IMR-90 (cell line): ENCODE data around the gene AANAT. TPM values are rescaled to one million over a fixed set of nuclear protein-coding genes. Genes with fewer than 3 reads are reported as not detected.

ENCODE experiments used
- ATAC-seq: fragments of 200-7000 bp; cut with Tn5 transposase; 2 replicates; pipeline ENCODE4 v1.9.1; 2020; ENCODE audit warnings: low read depth, mild to moderate bottlenecking, moderate library complexity
- BruUV-seq: library from RNA; stranded (reverse); fragments of 400-500 nt; replicated peaks from 2 replicates; lab custom pipeline; 2021; lab: Mats Ljungman, UMichigan
- CTCF ChIA-PET: fragments of 300-600 bp; formaldehyde crosslinking; extraction: SDS; loops from one replicate; lab custom pipeline; 2021; ENCODE audit warnings: antibody characterized with exemption; lab: Yijun Ruan, JAX
- POLR2A ChIA-PET: fragments of 300-600 bp; sonication (Branson Sonifier 250); formaldehyde crosslinking; loops from one replicate; lab custom pipeline; 2022; ENCODE audit warnings: antibody characterized with exemption; ENCODE audit not compliant: unreplicated experiment; lab: Charles Lee
- DNase-seq: peaks from one replicate; pipeline ENCODE4 v3.0.0; 2013
- H2AFZ ChIP-seq: replicated peaks from 2 replicates; pipeline ENCODE3; 2013; ENCODE audit warnings: low read length, mild to moderate bottlenecking; ENCODE audit not compliant: poor library complexity
- H2AK5ac ChIP-seq: 2 replicates; pipeline ENCODE4 v1.6.1; 2013; ENCODE audit warnings: low read depth, low read length, inconsistent platforms
- H2AK9ac ChIP-seq: replicated peaks from 2 replicates; pipeline ENCODE3; 2013; ENCODE audit warnings: mild to moderate bottlenecking, low read depth, low read length, moderate library complexity; ENCODE audit not compliant: poor library complexity
- H2BK120ac ChIP-seq: 2 replicates; pipeline ENCODE4 v1.6.1; 2013; ENCODE audit warnings: low read depth, low read length, inconsistent platforms
- H2BK15ac ChIP-seq: 3 replicates; pipeline ENCODE4 v1.6.1; 2013; ENCODE audit warnings: low read depth, low read length, inconsistent platforms
- H2BK20ac ChIP-seq: 2 replicates; pipeline ENCODE4 v1.6.1; 2013; ENCODE audit warnings: low read depth, mild to moderate bottlenecking, inconsistent platforms, low read length, moderate library complexity
- H2BK5ac ChIP-seq: 2 replicates; pipeline ENCODE4 v1.6.1; 2013; ENCODE audit warnings: mild to moderate bottlenecking, low read depth, low read length, inconsistent platforms; ENCODE audit not compliant: poor library complexity, severe bottlenecking
- H3K14ac ChIP-seq: replicated peaks from 2 replicates; pipeline ENCODE4 v1.6.1; 2013; ENCODE audit warnings: low read depth, low read length, inconsistent platforms
- H3K18ac ChIP-seq: 2 replicates; pipeline ENCODE4 v1.6.1; 2013; ENCODE audit warnings: low read depth, low read length, control low read depth
- H3K23ac ChIP-seq: 2 replicates; pipeline ENCODE4 v1.6.1; 2013; ENCODE audit warnings: low read depth, low read length, inconsistent platforms
- H3K27ac ChIP-seq: 2 replicates; pipeline ENCODE4 v1.5.1; 2013; ENCODE audit warnings: mild to moderate bottlenecking, control low read depth, low read length; ENCODE audit not compliant: insufficient read depth
- H3K27me3 ChIP-seq: 2 replicates; pipeline ENCODE4 v1.6.1; 2013; ENCODE audit warnings: low read length; ENCODE audit not compliant: control insufficient read depth, insufficient read depth
- H3K36me3 ChIP-seq: 2 replicates; pipeline ENCODE4 v1.6.1; 2013; ENCODE audit warnings: low read length, mixed read lengths; ENCODE audit not compliant: control insufficient read depth, insufficient read depth
- H3K4ac ChIP-seq: 2 replicates; pipeline ENCODE4 v1.6.1; 2013; ENCODE audit warnings: low read depth, low read length, inconsistent platforms
- H3K4me1 ChIP-seq: 2 replicates; pipeline ENCODE4 v1.6.1; 2013; ENCODE audit warnings: low read length, mixed read lengths; ENCODE audit not compliant: control insufficient read depth, insufficient read depth
- H3K4me2 ChIP-seq: 2 replicates; pipeline ENCODE4 v1.6.1; 2013; ENCODE audit warnings: low read depth, mild to moderate bottlenecking, control low read depth, low read length, moderate library complexity
- H3K4me3 ChIP-seq: 2 replicates; pipeline ENCODE4 v1.5.1; 2013; ENCODE audit warnings: low read depth, mild to moderate bottlenecking, control low read depth, low read length, moderate library complexity; ENCODE audit not compliant: insufficient read depth
- H3K56ac ChIP-seq: 2 replicates; pipeline ENCODE4 v1.6.1; 2013; ENCODE audit warnings: low read length, inconsistent platforms; ENCODE audit not compliant: insufficient read depth; ENCODE audit errors: extremely low read depth
- H3K79me1 ChIP-seq, 2 experiments: 2 replicates each; pipeline ENCODE4 v1.6.1; 2013; ENCODE audit warnings: low read length in 2 of 2, inconsistent platforms in 1 of 2, low read depth in 1 of 2
- H3K9ac ChIP-seq: 2 replicates; pipeline ENCODE4 v1.6.1; 2013; ENCODE audit warnings: low read depth, low read length, control low read depth
- H3K9me1 ChIP-seq: 2 replicates; pipeline ENCODE4 v1.6.1; 2013; ENCODE audit warnings: low read length, inconsistent platforms; ENCODE audit not compliant: insufficient read depth
- H3K9me3 ChIP-seq: 2 replicates; pipeline ENCODE4 v1.6.1; 2013; ENCODE audit warnings: low read length; ENCODE audit not compliant: control insufficient read depth, insufficient read depth
- H4K20me1 ChIP-seq: 2 replicates; pipeline ENCODE4 v1.6.1; 2013; ENCODE audit warnings: low read length, inconsistent platforms; ENCODE audit not compliant: insufficient read depth
- H4K5ac ChIP-seq: 2 replicates; pipeline ENCODE4 v1.6.1; 2013; ENCODE audit warnings: mild to moderate bottlenecking, low read depth, low read length, control low read depth
- H4K8ac ChIP-seq, 2 experiments: 2 replicates each; pipeline ENCODE4 v1.6.1; 2013; ENCODE audit warnings: low read depth in 2 of 2, low read length in 2 of 2, control low read depth in 1 of 2, inconsistent platforms in 1 of 2
- H4K91ac ChIP-seq: 2 replicates; pipeline ENCODE4 v1.6.1; 2013; ENCODE audit warnings: low read depth, low read length, inconsistent platforms; ENCODE audit not compliant: insufficient read depth
- MAZ ChIP-seq: IDR thresholded peaks from 2 replicates; pipeline ENCODE4 v1.6.1; 2012; ENCODE audit warnings: low read depth, mild to moderate bottlenecking, low read length, improper control_type of control experiment, moderate library complexity, borderline replicate concordance
- WGBS, 2 experiments: methylation state at CpG; one replicate each; pipeline versions ENCODE4 v1.1.5 to v1.1.7; 2013; ENCODE audit warnings: missing lambda C conversion rate in 2 of 2; ENCODE audit not compliant: insufficient read length in 1 of 2; ENCODE audit errors: extremely low coverage in 2 of 2; 5-methylcytosine and 5-hydroxymethylcytosine counted together
- dilution Hi-C: fragments of 300-500 bp; cut with HindIII; formaldehyde crosslinking; loops from one replicate; pipeline ENCODE4 v1.14.3; 2018; ENCODE audit warnings: low sequenced_read_pairs; ENCODE audit not compliant: unreplicated experiment
- in situ Hi-C: fragments of 300-500 bp; cut with MboI; formaldehyde crosslinking; loops from 3 replicates; pipeline ENCODE4 v1.14.3; 2019; ENCODE audit warnings: low sequenced_read_pairs, inconsistent platforms, mixed read lengths
- intact Hi-C: fragments of 100-400 bp; cut with micrococcal nuclease; formaldehyde crosslinking; loops from 2 replicates; pipeline ENCODE4 v1.10.0; 2022
- polyA plus RNA-seq, 3 experiments: library from polyadenylated mRNA; depleted of rRNA; stranded (reverse); fragments of >200 nt; gene quantifications; 2 replicates each; pipeline ENCODE4 v1.2.3, GENCODE V29; 2012; ENCODE audit warnings: low replicate concordance in 1 of 3
- total RNA-seq: library from RNA; depleted of rRNA; stranded (reverse); fragments of >200 nt; gene quantifications from 2 replicates; pipeline ENCODE4 v1.2.3, GENCODE V29; 2012

The AANAT gene
- total and polyA plus RNA-seq, 2 of the 4 experiments (the other 2 are of a cell fraction), result 0.21 TPM; not detected in 1

- BruUV-seq, result no TSS peak
- Histone ChIP-seq H3K9me1 (no peaks in the 10 kb centered on the region), H3K18ac (no peak overlapping the region), H2BK20ac (no peak overlapping the region), H4K8ac (no peak overlapping the region), H2BK5ac (no peak overlapping the region), H3K23ac (no peak overlapping the region), H2BK120ac (no peak overlapping the region), H3K27ac (no peak overlapping the region), H3K9me3 (no peaks in the 10 kb centered on the region), H3K4me1 (peaks cover 6% of the 10 kb centered on the region; the same call in 1 of the 2 replicates), H3K4ac (no peak overlapping the region), H3K56ac (no peak overlapping the region), H2BK15ac (no peak overlapping the region), H3K14ac (no peak overlapping the region), H4K5ac (no peak overlapping the region), H3K36me3 (no peaks in the 10 kb centered on the region), H2AK9ac (no peak overlapping the region), H4K91ac (no peak overlapping the region), H2AFZ (peak overlapping the region; percentile 63), H2AK5ac (0 out of 2 replicates have a peak overlapping the region, but pooled peaks have one; percentile 2), H3K79me1 (no peaks in the 10 kb centered on the region), H3K4me2 (no peak overlapping the region), H3K4me3 (no peak overlapping the region), H3K9ac (no peak overlapping the region), H3K27me3 (no peaks in the 10 kb centered on the region), H4K20me1 (no peaks in the 10 kb centered on the region)
- CTCF ChIA-PET, result no interaction called here
- dilution Hi-C loops (no loop called here), in situ Hi-C loops (no loop called here), intact Hi-C loops (loop anchor here (2.0 to 5.0 kb wide), 2 partner anchors 160 to 219 kb away; no protein-coding TSS in a partner anchor)
- DNase-seq (no peak), ATAC-seq (no peak)
- TF ChIP-seq MAZ, result no peak
- POLR2A ChIA-PET, result no interaction called here
- WGBS, 2 experiments, result 71% methylated on average over 7 of the region's 11 CpGs; no CpG with 5 or more reads in 1 of the 2 experiments
Measured at GRCh38 chr17:76461765-76462555, 5.4 kb upstream of the AANAT start.
